Measurements from ENCODE around the gene DHRSX. TPM values are rescaled to one million over a fixed set of nuclear protein-coding genes. Genes with fewer than 3 reads are reported as not detected.
"Not testable (repeated sequence)": the region's sequence is repeated elsewhere in the genome, so short reads cannot be mapped to it uniquely, and the experiment has no call there.

Gene DHRSX
- total and polyA plus RNA-seq, 2 donors (not counting 1 experiment from before 2014, with no cell fraction given) = 18.8 to 39.0 TPM

DNA sequence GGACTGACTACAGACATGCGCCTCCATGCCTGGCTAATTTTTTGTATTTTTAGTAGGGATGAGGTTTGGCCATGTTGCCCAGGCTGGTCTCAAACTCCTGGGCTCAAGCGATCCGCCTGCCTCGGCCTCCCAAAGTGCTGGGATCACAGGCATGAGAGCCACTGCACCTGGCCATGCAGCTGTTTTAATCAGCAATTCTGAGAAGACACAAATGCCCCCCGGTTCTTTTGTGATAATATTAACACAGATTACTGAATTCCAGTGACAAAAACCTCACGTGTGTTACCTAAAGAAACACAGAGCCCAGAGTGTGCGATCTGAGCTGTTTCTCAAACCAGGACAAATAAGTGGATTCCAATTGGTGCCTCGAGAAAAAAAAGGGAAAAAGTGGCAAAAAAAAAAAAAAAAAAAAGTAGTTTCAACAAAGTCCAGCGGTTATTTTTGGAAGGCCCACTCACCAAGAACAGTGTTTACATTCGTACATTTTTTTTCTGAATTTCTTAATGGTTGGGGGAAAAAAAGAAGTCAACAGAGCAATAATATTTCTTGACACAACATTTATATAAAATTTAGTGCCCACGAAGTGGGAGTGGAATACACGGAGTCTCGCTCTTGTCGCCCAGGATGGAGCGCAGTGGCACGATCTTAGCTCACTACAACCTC lies 17.2 kb downstream of the DHRSX start:
- ChIA-PET POLR2A (no interaction called here), CTCF (no interaction called here)
- Mint-ChIP-seq H3K4me1 (no peaks in the 10 kb centered on the region), H3K27me3 (no peaks in the 10 kb centered on the region), H3K27ac (no peak overlapping the region), H3K4me3 (no peak overlapping the region), H3K9me3 (ENCODE audit: insufficient read depth) (peaks cover 3% of the 10 kb centered on the region)
- no peak overlapping the region for H2AFZ ChIP-seq (ENCODE audit: insufficient read depth, low read depth, low read length, poor library complexity, severe bottlenecking)
- H3K36me3 ChIP-seq (replicated peaks in 1 of 2; ENCODE audit: control extremely low read depth in 1 of 2, control insufficient read depth in 1 of 2, extremely low read depth in 1 of 2, insufficient read depth in 2 of 2, low read length in 1 of 2) = peaks cover 1 to 25% of the 10 kb centered on the region in 2 experiments
- no peak overlapping the region for H3K4me2 ChIP-seq (replicated peaks; ENCODE audit: low read depth, low read length, poor library complexity, severe bottlenecking)
- peaks cover 0 to 15% (median 4%) of the 10 kb centered on the region in 3 donors for H3K9me3 ChIP-seq (ENCODE audit: control extremely low read depth in 1 of 3, control insufficient read depth in 2 of 3, insufficient read depth in 1 of 3, low read length in 2 of 3)
- ATAC-seq (ENCODE audit: low read depth) = no peak
- H3K9ac ChIP-seq (ENCODE audit: low read length) = no peak overlapping the region
- 94% methylated on average over 7 of the region's 16 CpGs for WGBS (ENCODE audit: insufficient coverage)
- H3K4me1 ChIP-seq (ENCODE audit: control insufficient read depth in 2 of 2, insufficient read depth in 2 of 2, low read length in 2 of 2) = no peaks in the 10 kb centered on the region
- H3K79me2 ChIP-seq (ENCODE audit: control insufficient read depth, insufficient read depth, low read length) = peaks cover 44% of the 10 kb centered on the region
- no peak overlapping the region for H3K4me3 ChIP-seq (ENCODE audit: control extremely low read depth in 1 of 5, extremely low read depth in 1 of 5, insufficient read depth in 1 of 5, low read depth in 2 of 5, low read length in 4 of 5)
- no peak for DNase-seq
- intact Hi-C loops (cut with micrococcal nuclease) = no loop called here
- no peak overlapping the region for H3K27ac ChIP-seq (ENCODE audit: low read length in 2 of 2)
- H4K20me1 ChIP-seq (ENCODE audit: control insufficient read depth, insufficient read depth, low read length, poor library complexity, severe bottlenecking) = peaks cover 43% of the 10 kb centered on the region
- H3K27me3 ChIP-seq (replicated peaks in 1 of 4; ENCODE audit: control extremely low read depth in 1 of 4, control insufficient read depth in 3 of 4, insufficient read depth in 4 of 4, low read length in 3 of 4) = no peaks in the 10 kb centered on the region
- TF ChIP-seq EZH2 (IDR thresholded peaks at IDR 0.05; ENCODE audit: borderline replicate concordance, insufficient read depth, low read depth, low read length, poor library complexity, severe bottlenecking) = no peak
- TF ChIP-seq, protein P1, sequence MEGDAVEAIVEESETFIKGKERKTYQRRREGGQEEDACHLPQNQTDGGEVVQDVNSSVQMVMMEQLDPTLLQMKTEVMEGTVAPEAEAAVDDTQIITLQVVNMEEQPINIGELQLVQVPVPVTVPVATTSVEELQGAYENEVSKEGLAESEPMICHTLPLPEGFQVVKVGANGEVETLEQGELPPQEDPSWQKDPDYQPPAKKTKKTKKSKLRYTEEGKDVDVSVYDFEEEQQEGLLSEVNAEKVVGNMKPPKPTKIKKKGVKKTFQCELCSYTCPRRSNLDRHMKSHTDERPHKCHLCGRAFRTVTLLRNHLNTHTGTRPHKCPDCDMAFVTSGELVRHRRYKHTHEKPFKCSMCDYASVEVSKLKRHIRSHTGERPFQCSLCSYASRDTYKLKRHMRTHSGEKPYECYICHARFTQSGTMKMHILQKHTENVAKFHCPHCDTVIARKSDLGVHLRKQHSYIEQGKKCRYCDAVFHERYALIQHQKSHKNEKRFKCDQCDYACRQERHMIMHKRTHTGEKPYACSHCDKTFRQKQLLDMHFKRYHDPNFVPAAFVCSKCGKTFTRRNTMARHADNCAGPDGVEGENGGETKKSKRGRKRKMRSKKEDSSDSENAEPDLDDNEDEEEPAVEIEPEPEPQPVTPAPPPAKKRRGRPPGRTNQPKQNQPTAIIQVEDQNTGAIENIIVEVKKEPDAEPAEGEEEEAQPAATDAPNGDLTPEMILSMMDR (IDR thresholded peaks at IDR 0.05) = no peak

DNA sequence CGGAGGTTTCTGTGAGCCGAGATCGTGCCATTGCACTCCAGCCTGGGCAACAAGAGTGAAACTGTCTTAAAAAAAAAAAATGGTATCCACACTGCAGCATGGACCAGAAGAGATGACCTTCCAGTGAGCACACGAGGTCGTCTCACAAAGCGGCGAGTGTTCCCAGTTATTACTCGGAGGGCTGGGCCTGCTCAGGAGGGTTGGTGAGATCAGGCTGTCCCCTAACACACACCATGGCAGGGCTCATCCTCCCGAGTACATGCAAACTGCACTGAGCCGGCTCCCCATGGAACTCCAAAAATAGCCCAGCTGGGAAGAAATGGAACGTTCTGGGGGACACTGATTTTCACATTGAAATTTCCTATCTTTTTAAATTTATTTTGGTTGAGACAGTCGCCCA lies 19.2 kb downstream of the DHRSX start:
- ATAC-seq (ENCODE audit: low read depth); CTCF ChIA-PET; DNase-seq; H3K27me3 ChIP-seq (replicated peaks in 1 of 4; ENCODE audit: control extremely low read depth in 1 of 4, control insufficient read depth in 3 of 4, insufficient read depth in 4 of 4, low read length in 3 of 4); H3K4me1 ChIP-seq (ENCODE audit: control insufficient read depth in 2 of 2, insufficient read depth in 2 of 2, low read length in 2 of 2); POLR2A ChIA-PET; H3K27me3 Mint-ChIP-seq; H3K27ac ChIP-seq (ENCODE audit: low read length in 2 of 2); H3K9ac ChIP-seq (ENCODE audit: low read length); H3K4me3 ChIP-seq (ENCODE audit: control extremely low read depth in 1 of 5, extremely low read depth in 1 of 5, insufficient read depth in 1 of 5, low read depth in 2 of 5, low read length in 4 of 5); H2AFZ ChIP-seq (ENCODE audit: insufficient read depth, low read depth, low read length, poor library complexity, severe bottlenecking); H3K27ac Mint-ChIP-seq; intact Hi-C loops (cut with micrococcal nuclease); H3K9me3 Mint-ChIP-seq (ENCODE audit: insufficient read depth); H3K4me1 Mint-ChIP-seq; H3K4me2 ChIP-seq (replicated peaks; ENCODE audit: low read depth, low read length, poor library complexity, severe bottlenecking); H3K4me3 Mint-ChIP-seq: not testable (repeated sequence)
- H3K79me2 ChIP-seq (ENCODE audit: control insufficient read depth, insufficient read depth, low read length) = peaks cover 52% of the 10 kb centered on the region
- H4K20me1 ChIP-seq (ENCODE audit: control insufficient read depth, insufficient read depth, low read length, poor library complexity, severe bottlenecking) = peaks cover 36% of the 10 kb centered on the region
- peaks cover 0 to 10% of the 10 kb centered on the region in 2 experiments for H3K36me3 ChIP-seq (replicated peaks in 1 of 2; ENCODE audit: control extremely low read depth in 1 of 2, control insufficient read depth in 1 of 2, extremely low read depth in 1 of 2, insufficient read depth in 2 of 2, low read length in 1 of 2)
- 98% methylated on average over 8 of the region's 12 CpGs for WGBS (ENCODE audit: insufficient coverage)
- H3K9me3 ChIP-seq (ENCODE audit: control extremely low read depth in 1 of 3, control insufficient read depth in 2 of 3, insufficient read depth in 1 of 3, low read length in 2 of 3) = peaks cover 0 to 15% (median 4%) of the 10 kb centered on the region in 3 donors

DNA sequence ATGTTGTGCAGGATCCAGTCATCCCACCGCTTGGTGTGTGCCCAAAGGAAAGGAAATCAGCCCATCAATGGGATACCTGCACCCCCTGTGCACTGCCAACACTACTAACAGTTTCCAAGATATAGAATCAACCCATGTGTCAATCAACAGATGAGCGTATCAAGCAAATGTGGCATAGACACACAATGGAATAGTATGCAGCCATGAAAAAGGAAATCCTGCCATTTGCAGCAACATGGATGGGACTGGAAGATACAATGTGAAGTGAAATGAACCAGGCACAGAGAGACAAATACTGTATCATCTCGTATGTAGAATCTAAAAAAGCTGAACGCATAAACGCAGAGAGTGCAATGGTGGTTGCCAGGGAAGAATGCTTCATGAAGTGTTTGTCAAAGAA lies 20.8 kb downstream of the DHRSX start:
- H3K27ac Mint-ChIP-seq; H3K36me3 ChIP-seq (replicated peaks in 1 of 2; ENCODE audit: control extremely low read depth in 1 of 2, control insufficient read depth in 1 of 2, extremely low read depth in 1 of 2, insufficient read depth in 2 of 2, low read length in 1 of 2); H3K4me2 ChIP-seq (replicated peaks; ENCODE audit: low read depth, low read length, poor library complexity, severe bottlenecking); H2AFZ ChIP-seq (ENCODE audit: insufficient read depth, low read depth, low read length, poor library complexity, severe bottlenecking); ATAC-seq (ENCODE audit: low read depth); H3K9me3 Mint-ChIP-seq (ENCODE audit: insufficient read depth); H3K4me3 ChIP-seq (ENCODE audit: control extremely low read depth in 1 of 5, extremely low read depth in 1 of 5, insufficient read depth in 1 of 5, low read depth in 2 of 5, low read length in 4 of 5); POLR2A ChIA-PET; H3K4me3 Mint-ChIP-seq; intact Hi-C loops (cut with micrococcal nuclease); H3K4me1 ChIP-seq (ENCODE audit: control insufficient read depth in 2 of 2, insufficient read depth in 2 of 2, low read length in 2 of 2); H3K27me3 Mint-ChIP-seq; H3K27ac ChIP-seq (ENCODE audit: low read length in 2 of 2); H3K9ac ChIP-seq (ENCODE audit: low read length); CTCF ChIA-PET; H3K27me3 ChIP-seq (replicated peaks in 1 of 4; ENCODE audit: control extremely low read depth in 1 of 4, control insufficient read depth in 3 of 4, insufficient read depth in 4 of 4, low read length in 3 of 4); H3K4me1 Mint-ChIP-seq; DNase-seq: not testable (repeated sequence)
- Histone ChIP-seq H4K20me1 (ENCODE audit: control insufficient read depth, insufficient read depth, low read length, poor library complexity, severe bottlenecking) (peaks cover 40% of the 10 kb centered on the region), H3K79me2 (ENCODE audit: control insufficient read depth, insufficient read depth, low read length) (peaks cover 55% of the 10 kb centered on the region), H3K9me3 (ENCODE audit: control extremely low read depth in 1 of 3, control insufficient read depth in 2 of 3, insufficient read depth in 1 of 3, low read length in 2 of 3) (peaks cover 0 to 15% (median 4%) of the 10 kb centered on the region in 3 donors)
- 100% methylated on average over 4 of the region's 5 CpGs for WGBS (ENCODE audit: insufficient coverage)
